GM06990 (cell line): ENCODE measurements around the gene CHST11.
"Not testable (repeated sequence)": the region's sequence is repeated elsewhere in the genome, so short reads cannot be mapped to it uniquely, and the experiment has no call there.

Source experiments
- DNase-seq: peaks from one replicate; pipeline ENCODE4 v3.0.0-alpha.2; 2011; ENCODE audit not compliant: insufficient read length; ENCODE audit errors: extremely low read depth
- H3K27me3 ChIP-seq: replicated peaks from 2 replicates; pipeline ENCODE4 v1.6.0; 2011; ENCODE audit warnings: low read length; ENCODE audit not compliant: control insufficient read depth, insufficient read depth
- H3K36me3 ChIP-seq: 2 replicates; pipeline ENCODE4 v1.5.1; 2011; ENCODE audit warnings: low read length; ENCODE audit not compliant: control insufficient read depth, insufficient read depth
- H3K4me3 ChIP-seq: replicated peaks from 2 replicates; pipeline ENCODE4 v1.5.1; 2011; ENCODE audit warnings: low read depth, mild to moderate bottlenecking, control low read depth, low read length
- TF ChIP-seq, protein P1 (sequence below): IDR thresholded peaks from 2 replicates; pipeline ENCODE4 v1.5.1; 2011; ENCODE audit warnings: low read length, control low read depth, mild to moderate bottlenecking, inconsistent platforms; ENCODE audit not compliant: insufficient read depth, poor library complexity, severe bottlenecking

The CHST11 gene

DNA sequence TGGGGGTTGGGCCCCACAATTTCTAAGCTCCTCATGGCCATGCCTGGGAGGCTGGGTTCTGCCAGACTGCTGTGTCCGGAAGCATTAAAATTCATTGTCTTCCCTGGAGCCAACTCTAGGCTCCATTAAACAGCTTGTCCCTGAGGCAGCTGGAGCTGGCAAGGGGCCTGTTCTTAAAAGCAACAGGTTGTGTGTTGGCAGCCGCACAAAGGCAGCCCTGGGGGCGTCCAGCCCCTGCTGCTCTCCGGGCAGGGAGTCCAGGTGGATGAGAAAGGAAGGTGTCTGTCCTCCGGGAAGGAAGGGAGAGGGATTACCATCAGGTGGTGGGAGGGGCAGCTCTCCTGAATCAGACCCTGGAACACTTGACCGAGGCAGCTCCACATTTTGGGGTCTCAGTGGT lies 98.9 kb downstream of the CHST11 start:
- Histone ChIP-seq H3K4me3 (no peak overlapping the region), H3K27me3 (no peaks in the 10 kb centered on the region), H3K36me3 (no peaks in the 10 kb centered on the region)
- no peak for DNase-seq
- TF ChIP-seq, protein P1, sequence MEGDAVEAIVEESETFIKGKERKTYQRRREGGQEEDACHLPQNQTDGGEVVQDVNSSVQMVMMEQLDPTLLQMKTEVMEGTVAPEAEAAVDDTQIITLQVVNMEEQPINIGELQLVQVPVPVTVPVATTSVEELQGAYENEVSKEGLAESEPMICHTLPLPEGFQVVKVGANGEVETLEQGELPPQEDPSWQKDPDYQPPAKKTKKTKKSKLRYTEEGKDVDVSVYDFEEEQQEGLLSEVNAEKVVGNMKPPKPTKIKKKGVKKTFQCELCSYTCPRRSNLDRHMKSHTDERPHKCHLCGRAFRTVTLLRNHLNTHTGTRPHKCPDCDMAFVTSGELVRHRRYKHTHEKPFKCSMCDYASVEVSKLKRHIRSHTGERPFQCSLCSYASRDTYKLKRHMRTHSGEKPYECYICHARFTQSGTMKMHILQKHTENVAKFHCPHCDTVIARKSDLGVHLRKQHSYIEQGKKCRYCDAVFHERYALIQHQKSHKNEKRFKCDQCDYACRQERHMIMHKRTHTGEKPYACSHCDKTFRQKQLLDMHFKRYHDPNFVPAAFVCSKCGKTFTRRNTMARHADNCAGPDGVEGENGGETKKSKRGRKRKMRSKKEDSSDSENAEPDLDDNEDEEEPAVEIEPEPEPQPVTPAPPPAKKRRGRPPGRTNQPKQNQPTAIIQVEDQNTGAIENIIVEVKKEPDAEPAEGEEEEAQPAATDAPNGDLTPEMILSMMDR, result no peak

DNA sequence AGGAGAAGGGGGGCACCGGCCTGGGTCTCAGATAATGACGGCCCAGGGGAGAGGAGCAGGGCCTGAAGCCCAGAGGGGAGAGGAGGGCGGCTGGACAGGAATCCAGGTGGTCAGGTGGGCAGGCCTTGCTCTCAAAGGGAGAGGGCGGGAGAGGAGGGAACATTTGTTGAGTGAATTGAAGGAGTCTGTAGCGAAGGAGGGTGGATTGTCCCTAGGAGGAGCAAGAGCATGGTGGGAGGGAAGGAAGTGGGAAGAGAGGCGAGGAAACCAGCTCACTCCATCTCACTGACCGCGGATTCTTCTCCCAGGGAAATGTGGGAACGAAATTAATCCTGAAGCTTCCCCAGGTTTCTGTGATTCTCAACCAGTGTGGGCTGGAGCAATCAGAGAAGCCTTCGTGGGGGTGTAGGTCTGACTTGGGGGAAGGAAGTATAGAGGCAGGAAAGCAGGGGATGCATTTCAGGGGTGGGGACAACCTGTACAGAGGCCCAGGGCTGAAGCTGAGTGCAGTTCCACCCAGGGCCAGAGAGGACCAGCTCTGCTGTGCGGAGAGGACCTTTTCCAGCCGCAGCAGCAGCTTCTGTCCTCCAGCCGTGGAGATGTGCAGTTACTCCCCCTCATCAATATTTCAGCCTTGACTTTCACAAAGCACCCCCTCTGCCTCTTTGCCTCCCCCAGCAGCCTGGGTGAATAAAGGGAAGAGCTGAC lies 100.9 kb downstream of the CHST11 start:
- Histone ChIP-seq H3K36me3 (no peaks in the 10 kb centered on the region; the same call in 1 of the 2 replicates), H3K4me3 (no peak overlapping the region)
- TF ChIP-seq, protein P1, result no peak

DNA sequence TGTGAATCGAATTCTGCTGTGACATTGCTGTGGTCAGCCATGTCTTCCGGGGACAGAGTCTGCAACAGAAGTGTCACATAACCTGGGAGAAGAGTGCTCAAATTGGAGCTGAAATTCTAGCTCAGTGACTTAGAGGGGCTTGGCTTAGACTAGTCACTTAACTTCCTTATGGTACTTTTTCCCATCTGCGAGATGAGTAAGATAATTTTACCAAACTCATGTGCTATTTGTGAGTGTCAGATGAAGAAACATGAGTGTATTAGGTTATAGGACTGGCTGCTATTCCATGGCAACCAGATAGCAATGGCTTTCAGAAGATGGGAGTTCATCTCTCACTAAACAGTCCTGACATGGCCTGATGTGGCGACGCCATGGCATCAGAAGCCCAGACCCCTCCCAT lies 104.1 kb downstream of the CHST11 start:
- TF ChIP-seq, protein P1, result no peak
- DNase-seq, result no peak
- Histone ChIP-seq H3K27me3 (no peaks in the 10 kb centered on the region), H3K36me3 (no peaks in the 10 kb centered on the region; the same call in 1 of the 2 replicates), H3K4me3 (no peak overlapping the region)

More for the DNA sequence above, 100.9 kb downstream of the CHST11 start:
- no peak for DNase-seq
- no peaks in the 10 kb centered on the region for H3K27me3 ChIP-seq

DNA sequence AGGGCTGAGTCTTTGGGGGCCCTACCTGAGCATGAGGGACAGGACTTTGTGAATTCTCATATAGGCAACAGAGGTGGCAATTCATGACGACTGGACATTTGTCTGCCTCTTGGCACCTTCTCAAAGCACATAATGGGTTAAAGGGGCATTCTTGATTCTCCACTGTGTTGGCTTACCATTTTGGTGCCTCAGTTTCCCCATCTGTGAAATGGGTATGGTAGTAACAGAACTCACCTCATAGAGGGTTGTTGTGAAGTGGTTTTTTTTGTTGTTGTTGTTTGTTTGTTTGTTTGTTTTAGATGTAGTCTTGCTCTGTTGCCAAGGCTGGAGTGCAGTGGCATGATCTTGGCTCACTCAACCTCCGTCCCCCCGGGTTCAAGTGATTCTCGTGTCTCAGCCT lies 106.0 kb downstream of the CHST11 start:
- DNase-seq, result no peak
- Histone ChIP-seq H3K36me3 (no peaks in the 10 kb centered on the region; the same call in 1 of the 2 replicates), H3K27me3 (no peaks in the 10 kb centered on the region), H3K4me3 (no peak overlapping the region)
- TF ChIP-seq, protein P1, result no peak

DNA sequence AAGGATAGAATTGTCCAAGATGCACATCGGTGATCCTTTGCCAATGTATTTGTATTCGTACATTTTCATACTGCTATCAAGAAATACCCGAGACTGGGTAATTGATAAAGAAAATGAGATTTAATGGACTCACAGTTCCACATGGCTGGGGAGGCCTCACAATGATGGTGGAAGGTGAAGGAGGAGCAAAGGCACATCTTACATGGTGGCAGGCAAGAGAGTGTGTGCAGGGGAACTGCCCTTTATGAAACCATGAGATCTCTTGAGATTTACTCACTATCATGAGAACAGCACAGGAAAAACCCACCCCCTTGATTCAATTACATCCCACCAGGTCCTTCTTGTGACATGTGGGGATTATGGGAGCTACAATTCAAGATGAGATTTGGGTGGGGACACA lies 107.9 kb downstream of the CHST11 start:
- not testable (repeated sequence) for H3K36me3 ChIP-seq, DNase-seq, H3K27me3 ChIP-seq, H3K4me3 ChIP-seq

DNA sequence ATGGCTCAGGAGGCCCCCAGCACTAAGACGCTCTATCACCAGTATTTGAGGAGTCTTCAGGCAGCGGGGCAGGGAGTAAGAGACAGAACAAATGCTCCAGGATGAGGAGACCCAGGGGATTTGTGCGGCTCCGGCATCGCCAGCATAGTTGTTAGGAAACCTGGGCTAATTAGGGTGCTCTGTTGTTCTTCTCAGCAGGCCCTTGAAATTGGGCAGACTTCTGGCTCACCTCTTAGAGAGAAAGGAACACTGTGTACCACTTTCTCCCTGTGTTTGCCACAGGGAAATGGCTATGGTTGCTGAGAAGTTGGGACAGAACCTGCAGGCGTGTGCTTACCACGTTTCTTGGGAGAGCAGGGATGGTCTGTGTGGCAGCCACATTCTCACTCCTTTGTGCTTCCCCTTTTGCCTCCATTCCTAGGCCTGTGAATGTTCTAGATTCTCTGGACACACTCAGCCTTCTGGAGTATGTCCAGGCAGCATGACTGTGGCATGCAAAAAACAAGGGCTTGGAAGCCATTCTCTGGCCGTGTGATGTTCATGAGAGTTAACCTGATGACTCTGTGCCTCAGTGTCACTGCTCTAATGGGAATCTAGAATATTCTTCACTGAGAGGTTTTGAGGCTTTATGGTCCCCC lies 109.0 kb downstream of the CHST11 start:
- Histone ChIP-seq H3K4me3 (no peak overlapping the region), H3K36me3 (no peaks in the 10 kb centered on the region; the same call in 1 of the 2 replicates), H3K27me3 (no peaks in the 10 kb centered on the region)
- TF ChIP-seq, protein P1, result no peak
- DNase-seq, result no peak
